HG02610 (cell line): Measurements from ENCODE around the gene PTPRN2.

ENCODE experiments used
- ATAC-seq: cut with Tn5 transposase; IDR thresholded peaks from one replicate; pipeline ENCODE4 v1.9.1; 2021; ENCODE audit warnings: mild to moderate bottlenecking, moderate library complexity; ENCODE audit not compliant: unreplicated experiment

The PTPRN2 gene

GRCh38 chr7:158016180-158017097, 571.2 kb downstream of the PTPRN2 start:
- no peak for ATAC-seq

GRCh38 chr7:158015403-158016179, 572.0 kb downstream of the PTPRN2 start:
- no peak for ATAC-seq

GRCh38 chr7:158014976-158015375, 572.6 kb downstream of the PTPRN2 start:
- no peak for ATAC-seq

GRCh38 chr7:158013085-158013668, 574.4 kb downstream of the PTPRN2 start:
- no peak for ATAC-seq

- ATAC-seq: no peak
These were observed 575.7 kb downstream of the PTPRN2 start for GRCh38 chr7:158011941-158012340.

GRCh38 chr7:158010961-158011693, 576.5 kb downstream of the PTPRN2 start:
- no peak for ATAC-seq

- ATAC-seq: no peak
These were observed 577.7 kb downstream of the PTPRN2 start for GRCh38 chr7:158009886-158010285.

- ATAC-seq: no peak
These were observed 579.4 kb downstream of the PTPRN2 start for GRCh38 chr7:158008267-158008666.

GRCh38 chr7:158007697-158008257, 579.8 kb downstream of the PTPRN2 start:
- no peak for ATAC-seq

- no peak for ATAC-seq
These were observed 580.6 kb downstream of the PTPRN2 start for GRCh38 chr7:158006841-158007696.

GRCh38 chr7:158005531-158005930, 582.1 kb downstream of the PTPRN2 start:
- ATAC-seq: no peak

- ATAC-seq: no peak
These were observed 583.5 kb downstream of the PTPRN2 start for GRCh38 chr7:158004123-158004490.

GRCh38 chr7:158003441-158004122, 584.0 kb downstream of the PTPRN2 start:
- no peak for ATAC-seq

- ATAC-seq: no peak
These were observed 585.0 kb downstream of the PTPRN2 start for GRCh38 chr7:158002486-158003080.

- ATAC-seq: no peak
These were observed 585.9 kb downstream of the PTPRN2 start for GRCh38 chr7:158001621-158002320.

GRCh38 chr7:158001003-158001402, 586.6 kb downstream of the PTPRN2 start:
- no peak for ATAC-seq

- no peak for ATAC-seq
These were observed 587.5 kb downstream of the PTPRN2 start for GRCh38 chr7:158000160-158000559.
